T-helper 22 cell (primary cell): ENCODE results near the gene NCAPD3.

Experiments used
- DNase-seq: peaks from one replicate; pipeline ENCODE4 v3.0.0-alpha.2; 2020; ENCODE audit warnings: low read depth

The NCAPD3 gene

DNA sequence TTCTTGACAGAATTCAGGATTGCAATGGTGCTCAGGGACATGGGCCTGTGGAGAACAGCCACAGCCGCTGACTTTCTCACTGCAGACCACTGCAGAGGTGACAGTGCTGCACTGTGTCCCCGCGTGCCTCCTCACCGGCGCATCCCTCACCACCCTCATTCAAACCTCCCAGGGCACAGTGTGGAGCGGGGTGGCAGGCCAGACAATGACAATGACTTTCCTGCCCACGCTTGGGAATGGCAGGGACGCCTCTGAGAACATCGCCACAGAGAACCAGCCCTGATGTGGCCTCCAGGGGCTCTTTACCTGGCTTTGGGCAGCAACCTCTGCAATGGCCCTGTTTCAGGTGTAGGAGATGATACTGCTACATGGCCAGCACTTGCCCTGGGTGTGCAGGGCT, 65.7 kb downstream of the NCAPD3 start:
- no peak for DNase-seq

DNA sequence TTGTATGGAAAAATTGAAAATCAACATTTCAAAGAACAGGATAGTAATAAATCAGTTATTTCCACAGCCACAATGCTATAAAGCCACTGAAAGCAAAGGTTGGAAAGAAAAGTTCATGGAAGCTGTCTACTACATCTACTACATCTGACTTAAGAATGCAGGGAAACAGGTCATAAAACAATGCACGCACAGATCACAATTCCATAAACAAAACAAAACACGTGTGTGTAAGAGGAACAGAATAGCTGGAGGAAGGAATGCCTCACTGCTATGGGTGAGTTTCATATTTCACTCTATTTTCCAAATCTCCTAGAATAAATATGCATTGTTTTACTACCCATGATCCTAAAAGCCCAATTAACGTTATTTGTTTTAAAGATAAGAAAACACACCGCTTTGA, 66.3 kb downstream of the NCAPD3 start:
- DNase-seq = no peak

DNA sequence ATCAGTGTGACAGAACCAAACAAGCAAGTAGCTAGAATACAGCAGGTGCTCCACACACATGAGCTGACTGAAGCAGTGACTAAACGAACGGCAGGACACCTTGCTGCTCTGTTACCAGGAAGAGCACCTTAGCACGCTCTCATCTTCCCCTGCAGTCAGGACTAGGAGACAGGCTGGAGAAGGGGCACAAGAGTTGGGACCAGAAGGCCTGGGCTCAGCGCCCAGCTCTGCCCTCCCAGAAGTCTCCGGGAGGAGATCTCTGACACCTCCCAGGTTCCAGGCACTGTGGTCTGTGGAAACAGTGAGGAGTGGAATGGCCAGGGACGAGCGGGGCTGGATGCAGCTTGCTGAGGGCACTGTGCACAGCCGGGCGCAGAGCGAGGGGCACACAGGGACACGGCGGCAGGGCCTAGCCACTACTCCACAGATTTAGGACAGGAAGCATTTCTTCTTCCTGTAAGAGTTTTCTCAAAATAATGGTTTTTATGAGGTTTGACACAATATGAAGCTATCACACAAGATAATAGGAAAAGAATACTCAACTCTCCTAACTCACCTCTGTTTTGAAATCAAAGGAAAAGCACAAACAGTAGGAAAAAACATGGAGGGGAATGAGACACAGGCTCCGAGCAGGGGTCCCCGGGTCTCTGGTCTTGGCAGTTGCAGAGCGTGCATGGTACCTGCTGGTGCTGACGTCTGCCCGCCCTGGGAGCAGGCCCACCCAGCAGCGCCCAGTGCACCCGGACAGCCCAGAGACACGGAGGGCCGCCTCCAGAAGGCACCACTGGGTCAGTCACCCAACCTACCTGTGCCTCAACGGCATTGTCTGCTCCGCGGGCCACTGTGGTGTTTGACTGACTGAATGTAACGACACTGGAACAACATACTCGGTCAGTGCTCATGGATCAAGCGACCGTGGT, 67.6 kb downstream of the NCAPD3 start:
- DNase-seq = no peak

DNA sequence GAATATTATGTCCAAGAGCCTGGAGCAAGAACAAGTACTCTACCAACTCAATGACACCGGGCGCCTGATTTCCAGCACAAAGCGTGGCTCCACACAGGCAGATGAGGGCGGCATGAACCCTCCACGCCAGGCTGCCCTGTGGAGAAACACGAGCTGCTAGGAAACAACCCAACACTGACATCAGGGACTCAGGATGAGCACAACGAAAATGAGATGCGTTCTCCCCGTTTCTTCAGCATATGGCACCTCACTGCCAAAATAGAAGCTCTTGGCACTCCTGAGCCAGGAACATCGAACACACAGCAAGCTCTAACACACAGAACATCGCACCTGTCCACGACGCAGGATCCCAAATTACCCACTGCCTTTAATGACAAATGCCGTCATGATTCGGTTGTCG, 68.3 kb downstream of the NCAPD3 start:
- DNase-seq = no peak

DNA sequence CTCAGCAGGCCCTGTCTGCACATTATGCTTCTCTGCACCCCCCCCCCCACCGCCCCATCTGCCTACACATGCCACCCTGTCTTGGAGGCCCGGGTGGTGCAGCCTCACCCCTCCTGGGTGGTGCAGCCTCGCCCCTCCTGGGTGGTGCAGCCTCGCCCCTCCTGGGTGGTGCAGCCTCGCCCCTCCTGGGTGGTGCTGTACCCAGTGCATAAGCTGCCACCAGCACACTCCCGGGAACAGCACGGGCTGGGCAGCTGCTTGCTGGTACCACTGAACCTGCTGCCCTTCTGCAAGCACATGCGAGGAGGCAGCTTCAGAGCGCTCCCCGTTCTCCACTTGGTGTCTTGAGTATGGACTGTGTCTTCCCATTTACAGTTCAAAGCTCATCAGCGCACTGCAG, 69.3 kb downstream of the NCAPD3 start:
- DNase-seq = no peak

DNA sequence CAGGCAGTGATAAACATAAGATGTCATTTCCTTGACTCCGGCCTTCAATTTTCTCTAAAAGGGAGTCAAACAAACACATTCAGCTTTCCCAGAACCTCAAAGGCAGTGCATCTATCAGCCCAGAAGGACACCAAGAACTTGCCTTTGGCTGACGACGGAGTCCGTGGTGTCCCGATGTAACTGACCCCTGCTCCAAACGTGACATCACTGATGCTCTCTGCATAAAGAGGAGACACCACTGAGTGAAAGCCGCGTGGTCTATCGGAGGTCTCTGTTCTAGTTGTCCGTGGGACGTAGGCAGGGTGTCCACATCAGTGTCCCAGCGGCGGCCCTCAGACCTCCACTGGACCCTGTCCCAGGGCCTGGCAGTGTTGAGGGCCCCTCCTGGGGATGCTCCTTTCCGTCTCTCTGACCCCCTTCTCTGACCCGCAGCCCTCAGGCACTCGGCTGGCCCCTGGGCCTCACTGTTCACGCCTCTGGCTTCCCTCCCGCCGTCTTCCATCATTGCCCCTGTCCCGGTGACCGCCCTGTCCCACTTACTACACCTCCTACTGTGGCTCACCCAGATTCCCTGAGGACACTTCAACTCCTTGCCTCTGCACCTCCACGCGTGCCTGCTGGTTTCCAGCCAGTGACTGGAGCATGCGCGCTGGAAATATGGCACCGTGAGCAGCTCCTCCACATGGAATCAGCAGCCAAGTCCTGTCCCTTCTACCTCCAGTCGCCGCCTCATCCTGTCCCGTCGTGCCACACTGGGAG, 70.4 kb downstream of the NCAPD3 start:
- no peak for DNase-seq

DNA sequence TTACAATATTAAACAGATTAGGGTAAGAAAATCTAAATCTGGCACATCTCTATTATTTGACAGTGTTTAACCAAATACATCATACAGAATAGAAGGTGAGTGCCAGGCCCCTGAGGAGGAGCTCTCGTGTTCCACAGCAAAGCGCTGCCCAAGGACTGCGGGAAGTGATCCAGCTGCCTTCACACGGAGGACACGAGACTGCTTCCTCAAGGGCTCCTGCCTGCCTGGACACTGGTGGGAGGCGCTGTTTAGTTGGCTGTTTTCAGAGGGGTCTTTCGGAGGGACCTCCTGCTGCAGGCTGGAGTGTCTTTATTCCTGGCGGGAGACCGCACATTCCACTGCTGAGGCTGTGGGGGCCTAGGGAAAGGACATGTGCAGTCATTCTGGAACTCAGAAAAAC, 71.1 kb downstream of the NCAPD3 start:
- no peak for DNase-seq

DNA sequence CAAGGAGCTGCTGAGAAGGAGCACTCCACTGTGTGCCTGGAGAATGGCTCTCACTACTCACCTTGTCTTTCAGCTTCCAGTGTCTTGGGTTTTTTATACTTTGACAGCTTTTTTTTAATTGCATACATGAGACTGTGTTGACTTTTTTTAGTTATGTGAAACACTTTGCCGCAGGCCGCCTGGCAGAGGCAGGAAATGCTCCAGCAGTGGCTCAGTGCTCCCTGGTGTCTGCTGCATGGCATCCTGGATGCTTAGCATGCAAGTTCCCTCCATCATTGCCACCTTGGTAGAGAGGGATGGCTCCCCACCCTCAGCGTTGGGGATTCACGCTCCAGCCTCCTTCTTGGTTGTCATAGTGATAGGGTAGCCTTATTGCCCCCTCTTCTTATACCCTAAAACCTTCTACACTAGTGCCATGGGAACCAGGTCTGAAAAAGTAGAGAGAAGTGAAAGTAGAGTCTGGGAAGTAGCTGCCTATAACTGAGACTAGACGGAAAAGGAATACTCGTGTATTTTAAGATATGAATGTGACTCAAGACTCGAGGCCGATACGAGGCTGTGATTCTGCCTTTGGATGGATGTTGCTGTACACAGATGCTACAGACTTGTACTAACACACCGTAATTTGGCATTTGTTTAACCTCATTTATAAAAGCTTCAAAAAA, 72.6 kb downstream of the NCAPD3 start:
- DNase-seq = no peak

DNA sequence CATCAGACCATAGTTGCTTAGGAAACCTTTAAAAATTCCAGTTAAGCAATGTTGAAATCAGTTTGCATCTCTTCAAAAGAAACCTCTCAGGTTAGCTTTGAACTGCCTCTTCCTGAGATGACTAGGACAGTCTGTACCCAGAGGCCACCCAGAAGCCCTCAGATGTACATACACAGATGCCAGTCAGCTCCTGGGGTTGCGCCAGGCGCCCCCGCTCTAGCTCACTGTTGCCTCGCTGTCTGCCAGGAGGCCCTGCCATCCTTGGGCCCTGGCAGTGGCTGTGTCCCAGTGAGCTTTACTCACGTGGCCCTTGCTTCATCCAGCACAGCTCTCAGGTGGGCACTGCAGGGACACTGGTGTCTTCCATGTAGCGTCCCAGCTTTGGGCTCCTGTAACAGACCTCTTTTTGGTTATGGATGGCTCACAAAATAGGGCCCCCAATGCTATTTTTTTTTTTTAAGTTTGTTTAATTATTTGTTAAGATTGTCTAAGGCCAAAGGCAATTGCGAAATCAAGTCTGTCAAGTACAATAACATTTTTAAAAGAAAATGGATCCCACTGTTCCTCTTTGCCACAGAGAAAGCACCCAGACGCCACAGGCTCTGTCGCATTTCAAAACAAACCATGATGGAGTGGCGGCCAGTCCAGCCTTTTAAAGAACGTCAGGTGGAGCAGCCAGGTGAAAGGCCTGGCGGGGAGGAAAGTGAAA, 73.4 kb downstream of the NCAPD3 start:
- no peak for DNase-seq

DNA sequence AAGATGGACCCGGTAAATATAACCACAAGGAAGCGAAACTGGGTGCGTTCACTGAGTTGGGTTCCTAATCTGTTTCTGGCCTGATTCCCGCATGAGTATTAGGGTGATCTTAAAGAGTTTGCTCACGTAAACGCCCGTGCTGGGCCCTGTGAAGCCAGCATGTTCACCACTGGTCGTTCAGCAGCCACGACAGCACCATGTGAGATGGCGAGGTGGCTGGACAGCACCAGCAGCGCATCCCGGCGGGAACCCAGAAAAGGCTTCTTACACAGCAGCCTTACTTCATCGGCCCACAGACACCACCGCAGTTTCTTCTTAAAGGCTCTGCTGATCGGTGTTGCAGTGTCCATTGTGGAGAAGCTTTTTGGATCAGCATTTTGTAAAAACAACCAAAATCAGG, 74.4 kb downstream of the NCAPD3 start:
- no peak for DNase-seq

DNA sequence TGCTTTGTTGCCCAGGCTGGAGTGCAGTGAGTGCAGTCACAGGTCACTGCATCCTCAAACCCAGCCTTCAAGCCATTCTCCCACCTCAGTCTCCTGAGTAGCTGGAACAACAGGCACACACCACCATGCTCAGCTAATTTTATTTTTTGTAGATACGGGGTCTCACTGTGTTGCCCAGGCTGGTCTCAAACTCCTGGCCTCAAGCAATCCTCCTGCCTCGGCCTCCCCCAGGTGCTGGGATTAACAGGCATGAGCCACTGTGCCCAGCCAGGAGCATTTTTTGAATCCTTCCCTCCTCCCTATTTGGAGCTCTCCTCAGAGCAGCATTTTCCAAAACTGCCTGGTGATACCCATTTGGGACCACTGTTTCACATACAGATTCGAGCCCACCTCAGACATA, 77.2 kb downstream of the NCAPD3 start:
- no peak for DNase-seq

DNA sequence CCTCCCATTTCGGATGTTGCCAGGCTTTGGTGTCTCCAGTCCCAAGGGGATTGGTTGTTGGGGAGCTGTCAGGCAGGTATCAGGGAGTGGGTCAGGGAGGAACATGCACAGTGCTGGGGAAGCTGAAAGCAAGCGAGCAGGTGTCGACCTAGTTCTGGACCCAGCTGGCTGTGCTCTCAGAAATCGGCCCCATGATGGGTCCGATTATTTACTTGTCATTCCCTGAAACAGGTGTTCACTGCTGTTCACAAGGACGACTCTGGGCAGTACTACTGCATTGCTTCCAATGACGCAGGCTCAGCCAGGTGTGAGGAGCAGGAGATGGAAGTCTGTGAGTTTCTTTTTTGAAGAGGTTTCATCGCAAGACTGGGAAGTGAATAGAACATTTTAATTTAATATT, 78.1 kb downstream of the NCAPD3 start:
- DNase-seq = no peak

DNA sequence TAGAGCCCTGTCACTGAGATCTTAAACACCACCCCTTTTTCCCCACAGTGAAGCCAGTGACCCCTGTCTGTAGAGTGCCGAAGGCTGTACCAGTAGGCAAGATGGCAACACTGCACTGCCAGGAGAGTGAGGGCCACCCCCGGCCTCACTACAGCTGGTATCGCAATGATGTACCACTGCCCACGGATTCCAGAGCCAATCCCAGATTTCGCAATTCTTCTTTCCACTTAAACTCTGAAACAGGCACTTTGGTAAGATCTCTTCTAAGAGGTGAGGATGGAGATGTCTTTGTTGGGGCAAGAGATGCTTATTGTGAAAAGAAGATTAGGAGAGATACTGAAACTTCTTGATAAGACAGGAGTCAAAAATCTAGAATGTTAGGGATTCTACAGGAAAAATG, 79.0 kb downstream of the NCAPD3 start:
- DNase-seq = no peak

DNA sequence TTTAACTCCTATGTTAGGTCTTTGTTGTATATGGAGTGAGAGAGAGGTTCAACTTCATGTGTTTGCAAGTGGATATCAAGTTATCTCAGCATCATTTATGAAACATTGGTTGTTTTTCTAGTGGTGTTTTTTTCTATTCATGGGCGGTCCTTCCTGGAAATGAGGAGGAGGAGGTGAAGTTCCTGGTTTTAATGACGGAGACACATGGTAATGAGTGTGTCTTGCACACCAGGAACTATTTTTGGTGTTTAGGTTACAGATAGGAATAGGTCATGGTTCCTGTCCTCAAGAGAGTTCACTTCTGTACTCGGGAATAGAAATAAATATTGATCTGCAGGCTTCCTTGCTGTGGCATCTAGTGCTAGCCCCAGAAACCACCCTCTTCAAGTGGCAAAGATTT, 80.0 kb downstream of the NCAPD3 start:
- DNase-seq = no peak

DNA sequence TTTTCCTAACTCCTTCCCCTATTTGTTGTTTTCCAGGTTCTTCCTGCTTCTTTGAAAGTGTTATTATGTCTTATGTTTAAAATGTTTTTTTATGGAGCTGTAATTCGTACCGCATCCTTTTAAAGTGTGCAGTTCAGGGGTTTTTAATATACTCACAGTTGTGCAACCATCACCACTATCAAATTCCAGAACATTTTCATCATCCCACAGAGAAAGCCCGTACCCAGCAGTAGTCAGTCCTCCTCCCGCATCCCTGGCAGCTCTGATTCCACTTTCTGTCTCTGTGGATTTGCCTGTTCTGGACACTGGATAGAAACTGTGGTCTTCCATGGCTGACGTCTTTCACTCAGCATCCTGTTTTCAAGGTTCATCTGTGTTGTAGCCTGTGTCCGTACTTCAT, 81.2 kb downstream of the NCAPD3 start:
- DNase-seq = no peak

DNA sequence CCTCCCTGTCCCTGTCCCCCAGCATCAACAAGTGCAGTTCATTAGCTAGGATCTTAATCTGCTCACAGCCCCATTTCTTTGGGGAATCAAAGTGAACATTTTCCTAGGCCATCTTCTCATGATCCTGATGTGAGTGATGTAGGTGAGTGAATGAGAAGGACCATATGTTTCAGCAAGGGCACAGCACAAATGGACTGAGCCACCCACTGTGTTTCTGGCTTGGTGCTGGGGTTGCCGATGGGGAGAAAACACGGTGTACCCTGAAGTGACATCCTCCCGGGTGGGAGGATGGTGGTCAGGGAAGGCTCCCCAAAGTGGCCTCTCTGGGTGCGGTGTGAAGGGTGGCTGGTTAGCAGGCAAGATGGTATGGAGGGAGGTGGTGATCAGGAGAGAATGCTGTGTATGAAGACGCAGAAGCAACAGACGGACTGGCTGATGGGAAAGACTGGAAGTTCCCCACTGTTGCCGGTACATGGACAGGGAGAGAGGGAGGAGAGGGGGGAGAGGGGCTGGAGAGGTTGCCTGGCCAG, 82.7 kb downstream of the NCAPD3 start:
- no peak for DNase-seq

DNA sequence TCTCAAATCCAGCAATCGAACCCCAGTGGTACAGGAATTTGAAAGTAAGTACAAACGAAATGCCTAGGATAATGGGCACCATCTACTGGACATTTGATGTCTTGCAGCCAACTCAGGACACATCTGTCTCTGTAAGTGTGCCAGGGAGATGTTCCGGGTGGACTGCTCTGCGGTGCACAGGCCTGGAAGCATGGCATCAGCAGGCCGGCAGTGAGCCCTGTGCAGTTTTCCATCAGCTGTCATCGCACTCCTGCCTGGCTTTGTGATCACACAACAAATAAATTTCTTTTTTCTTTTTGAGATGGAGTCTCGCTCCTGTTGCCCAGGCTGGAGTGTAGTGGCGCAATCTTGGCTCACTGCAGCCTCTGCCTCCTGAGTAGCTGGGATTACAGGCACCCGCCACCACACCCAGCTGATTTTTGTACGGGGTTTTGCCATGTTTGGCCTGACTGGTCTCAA, 83.9 kb downstream of the NCAPD3 start:
- DNase-seq = no peak

DNA sequence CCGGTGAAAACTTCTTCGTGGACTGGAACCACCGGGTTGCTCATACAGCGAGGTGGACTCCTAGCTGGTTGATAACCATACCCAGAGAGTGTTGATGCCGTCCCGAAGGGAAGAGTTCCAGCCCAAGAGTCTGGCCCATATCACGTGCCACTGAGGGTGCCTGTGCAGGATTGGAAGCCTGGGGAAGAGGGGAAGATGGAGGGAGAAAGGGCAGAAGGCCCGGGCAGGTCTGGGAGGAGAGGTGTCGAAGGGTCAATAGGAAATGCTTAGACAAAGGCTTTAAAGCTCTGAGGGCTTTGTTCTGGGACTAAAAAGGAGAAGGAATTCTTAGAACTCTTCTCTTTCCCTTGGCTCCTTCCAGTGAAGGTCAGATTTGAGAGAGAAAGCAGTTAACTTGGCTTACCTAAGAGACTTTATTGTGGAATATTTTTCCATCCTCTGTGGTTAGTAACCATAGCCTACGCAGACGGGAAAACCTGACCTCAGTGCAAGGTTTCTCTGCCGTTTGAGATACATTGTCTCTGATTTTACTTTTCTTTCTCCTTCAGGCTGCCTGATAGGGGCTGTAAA, 84.4 kb downstream of the NCAPD3 start:
- DNase-seq = no peak

DNA sequence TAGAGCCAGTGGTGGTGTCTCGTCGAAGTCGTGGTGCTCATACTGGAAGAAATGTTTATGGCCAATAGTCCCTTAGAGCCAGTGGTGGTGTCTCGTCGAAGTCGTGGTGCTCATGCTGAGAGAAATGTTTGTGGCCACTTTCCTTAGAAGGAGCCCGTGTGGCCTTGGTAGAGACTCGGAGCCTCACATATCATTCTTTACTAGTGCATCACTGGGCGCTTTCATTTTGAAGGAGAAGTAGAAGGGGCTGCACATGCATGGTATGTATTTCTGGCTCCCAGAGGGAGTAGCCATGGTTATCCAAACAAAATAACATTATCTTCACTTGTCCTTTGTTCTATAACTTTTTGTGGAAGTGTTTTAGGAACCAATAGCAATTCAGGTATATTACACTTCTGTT, 85.4 kb downstream of the NCAPD3 start:
- no peak for DNase-seq

DNA sequence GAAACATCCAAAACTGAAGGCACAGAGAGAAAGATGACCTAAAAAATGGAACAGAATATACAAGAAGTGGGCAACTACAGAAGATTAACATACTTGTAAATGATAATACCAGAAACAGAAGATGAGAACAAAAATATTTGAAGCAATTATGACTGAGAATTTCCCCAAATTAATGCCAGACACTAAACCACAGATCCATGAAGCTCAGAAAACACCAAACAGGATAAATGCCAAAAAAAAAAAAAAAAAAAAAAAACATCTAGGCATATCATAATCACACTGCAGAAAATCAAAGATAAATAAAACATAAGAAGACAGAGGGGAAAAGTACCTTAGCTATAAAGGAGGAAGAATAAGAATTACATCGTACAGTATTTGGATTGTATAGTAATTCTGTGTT, 89.6 kb downstream of the NCAPD3 start:
- DNase-seq = no peak

DNA sequence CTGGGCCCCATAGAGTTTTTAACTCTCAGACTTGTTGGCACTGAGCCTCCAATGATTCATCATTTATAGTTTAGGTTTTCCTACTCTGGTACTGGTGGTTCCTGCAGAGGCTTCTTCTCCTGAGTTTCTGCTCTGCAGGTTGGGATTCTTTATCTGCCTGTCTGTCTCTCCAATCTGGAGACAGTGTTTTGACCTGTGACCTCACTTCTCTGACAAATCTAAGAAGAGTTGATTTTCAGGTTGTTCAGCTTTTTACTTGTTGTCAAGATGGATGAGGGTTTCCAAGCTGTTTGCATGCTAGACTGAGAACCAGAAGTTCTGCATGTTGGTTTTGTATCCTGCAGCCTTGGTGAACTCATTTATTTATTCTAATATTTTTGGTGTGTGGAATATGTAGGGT, 91.0 kb downstream of the NCAPD3 start:
- no peak for DNase-seq
